HG03457 (cell line): ENCODE data around the gene SH2D1A.
"Not testable (repeated sequence)": the region's sequence is repeated elsewhere in the genome, so short reads cannot be mapped to it uniquely, and the experiment has no call there.

Experiments
- ATAC-seq: cut with Tn5 transposase; IDR thresholded peaks from one replicate; pipeline ENCODE4 v1.9.1; 2021; ENCODE audit warnings: moderate number of reproducible peaks; ENCODE audit not compliant: unreplicated experiment

The SH2D1A gene

GRCh38 chrX:124348885-124349453 lies 2.6 kb downstream of the SH2D1A start:
- no peak for ATAC-seq

DNA sequence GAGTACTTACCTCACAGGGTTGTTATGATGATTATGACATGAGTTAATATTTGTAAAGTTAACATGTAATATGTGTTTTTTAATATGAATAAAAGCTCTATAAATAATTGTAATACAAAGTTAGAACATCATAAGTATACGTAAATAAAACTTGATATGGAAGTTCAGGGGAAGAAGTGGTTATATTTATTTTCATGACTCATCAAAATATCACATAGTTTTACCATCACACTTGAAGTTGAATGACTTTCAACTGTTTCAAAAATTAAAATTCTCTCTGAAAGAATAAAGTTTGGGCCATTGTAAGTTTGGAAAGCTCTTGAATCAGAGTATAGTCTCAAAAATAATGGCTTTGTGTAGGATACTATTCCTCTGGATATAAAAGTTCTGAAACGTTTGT lies 8.3 kb downstream of the SH2D1A start:
- ATAC-seq, result no peak

DNA sequence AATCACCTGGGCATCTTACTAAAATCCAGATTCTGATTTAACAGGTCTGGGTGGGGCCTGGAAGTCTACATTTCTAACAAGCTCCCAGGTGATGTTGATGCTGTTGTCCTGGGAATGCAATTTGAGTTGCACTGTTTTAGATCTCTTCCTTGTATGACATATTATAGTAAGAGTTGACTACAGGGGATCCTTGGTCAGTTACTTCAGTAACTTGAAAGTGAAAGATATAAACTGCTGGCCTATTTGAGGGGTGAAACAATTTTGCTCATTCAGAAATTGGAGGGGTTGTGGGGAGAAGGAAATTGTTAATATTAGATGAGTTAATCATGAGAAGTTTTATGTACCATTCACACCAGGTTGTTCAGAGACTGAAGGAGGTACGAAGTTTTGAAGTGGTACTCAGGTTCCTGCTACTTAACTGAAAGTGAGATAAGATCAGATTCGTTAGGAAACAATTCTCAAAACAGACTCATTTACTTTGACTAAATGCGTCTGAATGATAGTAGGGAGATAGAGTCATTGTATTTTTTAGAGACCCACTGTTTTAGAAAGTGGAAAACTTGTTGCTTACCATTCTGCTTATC lies 12.5 kb downstream of the SH2D1A start:
- no peak for ATAC-seq

GRCh38 chrX:124362072-124362471 lies 15.7 kb downstream of the SH2D1A start:
- ATAC-seq, result no peak

DNA sequence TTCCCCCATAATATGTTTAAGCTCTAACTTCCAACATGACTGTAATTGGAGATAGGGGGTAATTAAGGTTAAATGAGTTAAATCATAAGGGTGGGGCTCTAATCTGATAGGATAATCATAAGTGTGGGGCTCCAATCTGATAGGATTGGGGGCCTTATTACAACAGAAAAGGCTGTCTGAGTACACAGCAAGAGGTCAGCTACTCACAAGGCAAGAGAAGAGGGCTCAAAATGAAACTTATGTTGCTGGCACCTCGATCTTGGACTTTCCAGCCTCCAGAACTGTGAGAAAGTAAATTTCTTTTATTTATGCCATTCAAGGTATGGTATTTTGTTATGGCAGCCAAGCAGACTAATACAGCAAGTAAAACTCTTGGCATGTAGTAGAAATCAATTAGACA lies 16.4 kb downstream of the SH2D1A start:
- ATAC-seq, result no peak

GRCh38 chrX:124369722-124370121 lies 23.4 kb downstream of the SH2D1A start:
- no peak for ATAC-seq

DNA sequence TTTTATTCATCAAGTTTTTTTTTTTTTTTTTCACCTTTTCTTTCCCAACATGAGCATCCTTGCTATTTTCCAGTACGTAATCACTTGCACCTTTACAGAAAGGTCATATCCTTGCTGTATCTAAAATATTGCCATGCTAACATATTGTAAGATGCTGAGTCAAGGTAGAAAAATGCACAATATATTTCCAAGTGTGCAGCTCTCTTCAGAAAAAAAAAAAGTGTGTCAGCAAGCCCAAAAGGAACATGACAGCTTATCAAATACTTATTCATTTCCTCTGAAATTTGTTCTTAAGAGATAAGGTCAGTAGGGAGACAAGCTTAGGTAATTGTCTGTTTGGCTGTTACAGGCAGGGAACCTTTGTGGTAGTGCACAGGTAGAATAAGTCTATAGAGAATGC lies 27.0 kb downstream of the SH2D1A start:
- no peak for ATAC-seq

DNA sequence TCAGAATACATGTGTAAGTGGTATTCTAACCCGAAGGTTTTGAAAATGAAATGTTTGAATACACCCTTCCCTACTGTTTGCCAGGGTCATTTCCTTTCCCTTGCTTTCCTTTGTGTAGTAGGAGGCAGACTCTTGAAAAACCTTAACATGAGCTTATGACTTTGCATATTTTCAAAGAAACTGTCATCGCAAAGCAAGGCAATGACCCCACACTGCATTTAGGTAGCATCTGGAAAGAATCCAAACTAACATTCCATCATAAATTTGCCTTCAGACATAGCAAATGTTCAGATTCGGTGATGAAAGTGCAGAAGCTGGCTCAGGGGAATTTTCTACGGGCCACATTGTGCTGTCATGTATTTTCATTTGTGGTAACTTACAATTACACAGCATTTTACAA lies 32.3 kb downstream of the SH2D1A start:
- no peak for ATAC-seq

GRCh38 chrX:124383354-124383753 lies 37.0 kb downstream of the SH2D1A start:
- no peak for ATAC-seq

- ATAC-seq, result no peak
Observed at GRCh38 chrX:124386401-124386800, 40.0 kb downstream of the SH2D1A start.

GRCh38 chrX:124388562-124388961 lies 42.2 kb downstream of the SH2D1A start:
- ATAC-seq, result no peak

DNA sequence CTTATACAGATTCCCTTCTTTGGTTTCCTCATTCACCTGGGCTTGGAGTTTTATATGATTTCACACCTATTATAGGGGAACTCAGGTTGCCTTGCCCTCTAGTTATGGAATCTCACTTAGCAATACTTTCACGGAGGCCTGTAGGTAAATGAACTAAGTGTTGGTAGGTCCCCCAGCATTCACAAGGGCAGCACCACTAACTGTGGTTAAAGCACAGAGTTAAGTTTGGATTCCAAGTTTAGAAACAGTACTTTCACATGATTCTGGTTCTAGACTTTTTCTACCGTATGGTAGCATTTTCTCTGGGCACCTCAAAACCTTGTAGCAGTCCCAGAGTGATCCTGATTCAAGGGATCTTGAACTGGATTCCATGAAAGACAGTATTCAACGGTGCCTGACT lies 46.4 kb downstream of the SH2D1A start:
- no peak for ATAC-seq

GRCh38 chrX:124393238-124393637 lies 46.9 kb downstream of the SH2D1A start:
- no peak for ATAC-seq

GRCh38 chrX:124393659-124394058 lies 47.3 kb downstream of the SH2D1A start:
- no peak for ATAC-seq

DNA sequence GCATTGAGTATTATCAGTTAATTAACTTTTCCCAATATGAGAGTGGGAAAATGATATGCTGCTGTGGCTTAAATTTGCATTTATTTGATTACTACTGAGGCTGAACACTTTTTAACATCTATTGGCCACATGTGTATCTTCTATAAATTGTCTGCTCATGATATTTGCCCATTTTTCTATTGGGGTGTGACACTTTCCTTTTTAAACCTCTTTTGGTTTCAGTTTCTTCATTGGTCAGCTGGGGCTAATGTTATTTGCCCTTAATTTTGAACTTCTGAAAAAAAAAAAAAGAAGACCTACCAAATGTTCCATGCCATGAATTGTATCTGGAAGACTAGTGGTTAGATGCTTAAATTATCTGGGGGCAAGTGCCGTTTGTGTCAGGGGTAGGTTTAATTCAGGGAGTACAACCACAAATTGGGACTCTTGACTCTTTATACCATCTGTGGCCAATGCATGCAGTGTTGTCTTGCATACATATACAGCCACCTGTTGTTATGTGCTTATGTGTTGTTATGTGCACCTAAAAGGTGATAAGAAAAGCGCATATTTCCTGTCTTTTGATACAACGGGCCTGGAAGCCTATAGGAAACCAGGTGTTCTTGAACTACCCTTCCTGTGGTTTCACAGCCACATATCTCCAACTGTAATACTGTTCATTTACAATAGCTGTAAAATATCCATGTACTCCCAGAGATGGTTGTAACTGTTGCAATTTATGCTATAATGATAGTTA lies 49.0 kb downstream of the SH2D1A start:
- no peak for ATAC-seq

- no peak for ATAC-seq
Observed at GRCh38 chrX:124401696-124402095, 55.3 kb downstream of the SH2D1A start.

DNA sequence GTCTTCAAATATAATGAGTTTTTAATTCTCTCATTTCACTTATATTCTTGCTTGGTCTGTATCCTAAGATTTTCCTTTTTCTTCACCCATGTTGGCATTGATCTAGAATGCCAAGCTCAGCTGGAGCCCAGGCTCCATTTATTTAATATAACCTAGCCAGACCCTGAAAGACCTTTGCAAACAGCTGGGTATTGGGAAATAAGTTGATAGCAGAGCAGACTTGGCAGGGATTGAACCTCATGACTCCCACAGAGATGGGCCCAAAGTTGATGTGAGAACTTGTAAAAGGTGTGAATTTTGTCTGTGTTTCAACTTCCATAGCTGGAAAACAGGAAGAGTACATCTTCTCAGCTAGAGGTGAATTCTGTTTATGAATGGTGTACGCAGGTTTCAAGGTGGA lies 59.5 kb downstream of the SH2D1A start:
- ATAC-seq, result no peak

- ATAC-seq, result no peak
Observed at GRCh38 chrX:124406294-124407014, 60.1 kb downstream of the SH2D1A start.

GRCh38 chrX:124407226-124407625 lies 60.9 kb downstream of the SH2D1A start:
- no peak for ATAC-seq

DNA sequence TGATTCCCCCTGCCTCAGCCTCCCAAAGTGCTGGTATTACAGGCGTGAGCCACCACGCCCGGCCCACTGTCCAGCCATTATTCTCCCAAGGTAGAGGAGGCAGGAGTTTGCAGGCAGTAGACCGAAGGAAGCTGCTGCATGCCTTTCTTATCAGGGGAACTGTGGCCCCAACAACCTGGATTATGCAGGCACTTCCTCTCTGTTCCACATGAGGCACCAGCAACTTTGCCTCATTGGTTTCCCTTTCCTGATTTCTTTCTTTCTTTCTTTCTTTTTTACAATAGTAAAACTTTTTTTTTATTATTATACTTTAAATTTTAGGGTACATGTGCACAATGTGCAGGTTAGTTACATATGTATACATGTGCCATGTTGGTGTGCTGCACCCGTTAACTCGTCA lies 62.0 kb downstream of the SH2D1A start:
- not testable (repeated sequence) for ATAC-seq

DNA sequence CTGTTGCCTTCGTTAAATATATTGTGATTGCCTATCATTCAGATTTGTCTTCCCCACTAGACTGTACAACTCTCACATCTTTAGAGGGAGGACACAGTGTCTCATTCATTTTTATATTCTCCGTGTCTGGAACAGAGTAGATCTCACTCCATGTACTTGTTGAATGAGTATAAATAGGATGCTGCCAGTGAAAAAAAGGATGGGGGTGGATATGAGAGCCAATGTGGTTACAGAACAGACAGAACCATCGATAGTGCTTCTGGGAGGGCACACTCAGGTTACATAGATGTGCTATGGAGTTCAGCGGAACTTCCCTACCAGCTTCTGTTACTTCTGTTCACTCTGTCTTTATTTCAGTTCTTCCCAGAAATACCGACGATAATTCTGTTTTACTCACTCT lies 66.9 kb downstream of the SH2D1A start:
- ATAC-seq, result no peak

- ATAC-seq, result no peak
Observed at GRCh38 chrX:124414281-124414680, 67.9 kb downstream of the SH2D1A start.
